Measurements from ENCODE around the gene CCRL2. TPM values are rescaled to one million over a fixed set of nuclear protein-coding genes. Genes with fewer than 3 reads are reported as not detected.
A peak's percentile ranks its signal among the peaks of the same experiment; 100 is the strongest.
"Not testable (repeated sequence)": the region's sequence is repeated elsewhere in the genome, so short reads cannot be mapped to it uniquely, and the experiment has no call there.

The CCRL2 gene
- total RNA-seq, 6 donors from 2014 or later, result 4.2 to 25.5 (median 13.7) TPM

DNA sequence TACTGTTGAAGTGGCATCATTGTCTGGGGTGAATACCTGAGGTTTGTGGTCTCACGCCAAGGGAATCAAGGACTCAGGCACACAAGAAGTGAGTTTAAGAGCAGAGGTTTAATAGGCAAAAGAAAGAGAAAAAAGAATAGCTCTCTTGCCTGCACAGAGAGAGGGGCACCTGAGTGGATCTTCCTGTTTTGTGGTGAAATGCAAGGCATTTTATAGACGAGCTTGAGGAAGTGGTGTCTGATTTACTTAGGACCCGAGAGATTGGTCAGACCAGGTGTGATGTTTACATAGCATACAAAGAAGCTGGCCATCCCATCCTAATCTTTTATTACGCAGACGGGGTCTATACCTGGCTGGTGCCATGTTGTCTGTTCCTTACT lies 23.1 kb upstream of the CCRL2 start:
- peaks cover 40 to 50% (median 44%) of the 10 kb centered on the region in 4 donors for H3K4me1 ChIP-seq
- no peak for ATAC-seq (ENCODE audit: low FRiP score in 2 of 2)

GRCh38 chr3:46386205-46386604 lies 20.9 kb upstream of the CCRL2 start:
- Histone ChIP-seq H3K4me3 (no peak overlapping the region), H3K4me1 (peaks cover 27 to 34% (median 31%) of the 10 kb centered on the region in 4 donors), H3K27me3 (no peaks in the 10 kb centered on the region), H3K9me3 (no peaks in the 10 kb centered on the region), H3K36me3 (no peaks in the 10 kb centered on the region), H3K27ac (peak overlapping the region in 3 of 4 donors; percentile 27 to 54 (median 32))
- ATAC-seq (ENCODE audit: low FRiP score in 2 of 2), result peak; percentile 38 to 59
- peak in 1 of 2 donors; percentile 45 for DNase-seq
- 9 to 30% methylated on average over 4 of the region's 4 CpGs for WGBS, 2 donors
- TF ChIP-seq POLR2A (IDR thresholded peaks at IDR 0.05), result peak in 1 of 4 donors; percentile 38
- no peak for TF ChIP-seq POLR2AphosphoS5 (IDR thresholded peaks at IDR 0.05)

More for the DNA sequence above, 23.1 kb upstream of the CCRL2 start:
- Histone ChIP-seq H3K4me3 (no peak overlapping the region), H3K27ac (peak overlapping the region in 2 of 4 donors; percentile 28 to 70), H3K27me3 (no peaks in the 10 kb centered on the region), H3K9me3 (no peaks in the 10 kb centered on the region), H3K36me3 (no peaks in the 10 kb centered on the region)
- TF ChIP-seq POLR2AphosphoS5 (IDR thresholded peaks at IDR 0.05) (no peak), POLR2A (IDR thresholded peaks at IDR 0.05) (no peak), EP300 (IDR thresholded peaks at IDR 0.05) (no peak), CTCF (IDR thresholded peaks at IDR 0.05) (no peak)
- 49 to 50% methylated on average over 5 of the region's 5 CpGs for WGBS, 2 donors
- no peak for DNase-seq

DNA sequence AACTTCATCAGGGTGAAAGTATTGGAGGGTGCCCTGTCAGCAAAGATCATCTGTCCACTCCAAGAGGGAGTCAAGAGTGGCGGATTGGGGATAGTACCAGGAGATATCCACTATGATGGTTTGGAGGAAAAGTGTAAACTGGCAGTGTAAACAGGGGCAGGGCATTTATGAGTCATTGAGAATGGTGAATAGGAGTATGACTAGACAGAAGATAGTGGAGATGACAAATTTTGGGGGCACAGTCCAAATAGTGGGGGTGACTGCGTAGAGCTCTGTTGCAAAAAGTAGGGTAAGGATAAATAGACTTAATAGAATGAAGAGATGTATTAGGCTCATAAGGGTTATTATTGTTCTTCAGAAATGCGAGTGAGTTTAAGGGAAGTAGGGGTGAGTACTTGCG lies 18.2 kb upstream of the CCRL2 start:
- ATAC-seq (ENCODE audit: low FRiP score in 2 of 2); H3K4me3 ChIP-seq; DNase-seq; H3K27me3 ChIP-seq; H3K9me3 ChIP-seq; H3K27ac ChIP-seq; H3K36me3 ChIP-seq: not testable (repeated sequence)
- H3K4me1 ChIP-seq, result peaks cover 16 to 25% (median 21%) of the 10 kb centered on the region in 4 donors
- 84 to 90% methylated on average over 4 of the region's 4 CpGs for WGBS, 2 donors

GRCh38 chr3:46389306-46389705 lies 17.8 kb upstream of the CCRL2 start:
- ATAC-seq (ENCODE audit: low FRiP score in 2 of 2), result no peak
- no peaks in the 10 kb centered on the region for H3K36me3 ChIP-seq
- H3K4me3 ChIP-seq, result no peak overlapping the region
- 87 to 90% methylated on average over 6 of the region's 6 CpGs for WGBS, 2 donors
- H3K27ac ChIP-seq, result no peak overlapping the region
- peaks cover 17 to 25% (median 21%) of the 10 kb centered on the region in 4 donors for H3K4me1 ChIP-seq
- no peak for DNase-seq
- TF ChIP-seq POLR2AphosphoS5 (IDR thresholded peaks at IDR 0.05) (no peak), EP300 (IDR thresholded peaks at IDR 0.05) (no peak), CTCF (IDR thresholded peaks at IDR 0.05) (no peak), POLR2A (IDR thresholded peaks at IDR 0.05) (no peak)
- no peaks in the 10 kb centered on the region for H3K27me3 ChIP-seq
- no peaks in the 10 kb centered on the region for H3K9me3 ChIP-seq

GRCh38 chr3:46391526-46391925 lies 15.5 kb upstream of the CCRL2 start:
- not testable (repeated sequence) for H3K4me3 ChIP-seq; H3K9me3 ChIP-seq; ATAC-seq (ENCODE audit: low FRiP score in 2 of 2); H3K36me3 ChIP-seq; H3K27ac ChIP-seq; DNase-seq; H3K27me3 ChIP-seq
- H3K4me1 ChIP-seq, result peaks cover 15 to 38% (median 30%) of the 10 kb centered on the region in 4 donors
- WGBS, 2 donors, result 94% methylated on average over 5 of the region's 5 CpGs

- Histone ChIP-seq H3K4me3 (no peak overlapping the region), H3K27ac (no peak overlapping the region), H3K27me3 (no peaks in the 10 kb centered on the region), H3K36me3 (no peaks in the 10 kb centered on the region), H3K4me1 (peaks cover 14 to 48% (median 40%) of the 10 kb centered on the region in 4 donors), H3K9me3 (no peaks in the 10 kb centered on the region)
- DNase-seq (no peak), ATAC-seq (ENCODE audit: low FRiP score in 2 of 2) (no peak)
- TF ChIP-seq CTCF (IDR thresholded peaks at IDR 0.05) (no peak), POLR2A (IDR thresholded peaks at IDR 0.05) (no peak), EP300 (IDR thresholded peaks at IDR 0.05) (no peak), POLR2AphosphoS5 (IDR thresholded peaks at IDR 0.05) (no peak)
- WGBS, 2 donors, result 64 to 72% methylated on average over 2 of the region's 2 CpGs
These were observed 14.0 kb upstream of the CCRL2 start for GRCh38 chr3:46393011-46393410.

Data from upper lobe of left lung (tissue), 6 donors.